Measurements from ENCODE around the gene SLC22A7. TPM values are rescaled to one million over a fixed set of nuclear protein-coding genes. Genes with fewer than 3 reads are reported as not detected.

Gene SLC22A7
- total RNA-seq, 1 experiment from 2014 or later, result not detected

GRCh38 chr6:43304882-43305281 is 6.8 kb downstream of the SLC22A7 start:
- no peaks in the 10 kb centered on the region for H3K27me3 ChIP-seq (ENCODE audit: insufficient read depth, low read depth)
- H3K4me1 ChIP-seq (replicated peaks; ENCODE audit: insufficient read depth), result peaks cover 6% of the 10 kb centered on the region; the same call in 1 of the 2 replicates
- no TSS peak for BruUV-seq (replicated peaks)
- no peak for DNase-seq
- H3K36me3 ChIP-seq (ENCODE audit: low read depth), result no peaks in the 10 kb centered on the region
- intact Hi-C loops (cut with micrococcal nuclease; ENCODE audit: unreplicated experiment), result loop anchor here (5.0 kb wide), 1 partner anchor 192 kb away; no protein-coding TSS in a partner anchor
- ChIA-PET CTCF (no interaction called here), POLR2A (ENCODE audit: unreplicated experiment) (no interaction called here)
- no peak overlapping the region for H2AFZ ChIP-seq
- H3F3A ChIP-seq (ENCODE audit: insufficient read depth, low read depth), result no peaks in the 10 kb centered on the region
- no peaks in the 10 kb centered on the region for H3K79me2 ChIP-seq (ENCODE audit: low read depth)
- no peak for TF ChIP-seq EZH2 (IDR thresholded peaks at IDR 0.05; ENCODE audit: low read depth)
- TF ChIP-seq CTCF (conservative IDR thresholded peaks at IDR 0.05), result no peak
- no peak overlapping the region for H3K4me2 ChIP-seq
- no peak overlapping the region for H3K27ac ChIP-seq
- no peaks in the 10 kb centered on the region for H3K9me3 ChIP-seq (ENCODE audit: insufficient read depth, low read depth)
- no peaks in the 10 kb centered on the region for H3K9me2 ChIP-seq (ENCODE audit: insufficient read depth)
- H3K4me3 ChIP-seq, result no peak overlapping the region
- no peaks in the 10 kb centered on the region for H4K20me1 ChIP-seq (ENCODE audit: insufficient read depth)

GRCh38 chr6:43306086-43306485 is 8.0 kb downstream of the SLC22A7 start:
- no peak overlapping the region for H3K4me3 ChIP-seq
- no peak for DNase-seq
- POLR2A ChIA-PET (ENCODE audit: unreplicated experiment), result no interaction called here
- no peak overlapping the region for H3K27ac ChIP-seq
- H3K4me1 ChIP-seq (replicated peaks; ENCODE audit: insufficient read depth), result peaks cover 15% of the 10 kb centered on the region
- no peaks in the 10 kb centered on the region for H3K9me3 ChIP-seq (ENCODE audit: insufficient read depth, low read depth)
- H3K4me2 ChIP-seq, result no peak overlapping the region
- no peaks in the 10 kb centered on the region for H3F3A ChIP-seq (ENCODE audit: insufficient read depth, low read depth)
- H3K9me2 ChIP-seq (ENCODE audit: insufficient read depth), result no peaks in the 10 kb centered on the region
- H3K27me3 ChIP-seq (ENCODE audit: insufficient read depth, low read depth), result no peaks in the 10 kb centered on the region
- CTCF ChIA-PET, result no interaction called here
- no peaks in the 10 kb centered on the region for H3K36me3 ChIP-seq (ENCODE audit: low read depth)
- no TSS peak for BruUV-seq (replicated peaks)
- intact Hi-C loops (cut with micrococcal nuclease; ENCODE audit: unreplicated experiment), result loop anchor here (5.0 kb wide), 1 partner anchor 191 kb away; no protein-coding TSS in a partner anchor
- no peaks in the 10 kb centered on the region for H4K20me1 ChIP-seq (ENCODE audit: insufficient read depth)
- TF ChIP-seq CTCF (conservative IDR thresholded peaks at IDR 0.05) (no peak), EZH2 (IDR thresholded peaks at IDR 0.05; ENCODE audit: low read depth) (no peak)
- H2AFZ ChIP-seq, result no peak overlapping the region
- H3K79me2 ChIP-seq (ENCODE audit: low read depth), result no peaks in the 10 kb centered on the region

DNA sequence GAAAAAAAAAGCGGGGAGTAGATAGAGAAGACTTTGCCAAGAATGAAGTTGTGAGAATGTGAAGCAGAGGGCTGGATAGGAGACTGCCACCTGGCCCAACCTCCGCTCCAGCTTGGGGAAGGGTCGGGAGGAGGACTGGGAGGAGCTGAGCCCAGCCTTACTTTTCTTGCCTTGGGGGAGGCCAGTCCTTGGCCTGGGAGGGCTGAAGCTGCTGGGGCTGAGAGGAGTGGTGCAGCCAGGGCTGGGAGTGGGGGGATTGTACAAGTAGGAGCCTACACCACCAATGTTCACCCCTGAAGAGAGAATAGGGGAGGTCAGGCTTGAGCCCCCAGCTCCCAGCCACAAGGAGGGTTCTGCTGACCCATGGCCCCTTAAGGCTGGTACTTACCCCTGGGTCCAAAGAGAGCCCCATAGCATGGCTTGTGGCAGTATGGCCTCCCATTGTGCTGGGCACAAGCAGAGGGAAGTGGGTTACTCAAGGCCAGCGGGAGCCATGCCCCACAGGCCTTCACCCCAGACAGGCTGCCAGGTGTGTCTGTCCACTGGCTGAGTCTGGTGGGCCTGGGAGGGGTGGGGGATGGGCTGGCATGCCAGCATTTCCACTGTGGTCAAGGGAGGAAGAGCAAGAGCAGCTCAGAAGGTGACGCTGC is 9.5 kb downstream of the SLC22A7 start:
- no peak for TF ChIP-seq EZH2 (IDR thresholded peaks at IDR 0.05; ENCODE audit: low read depth)
- TF ChIP-seq CTCF (conservative IDR thresholded peaks at IDR 0.05), result no peak
- 0 out of 2 replicates have a peak overlapping the region, but pooled peaks have one; percentile 78 for H3K4me2 ChIP-seq
- H3F3A ChIP-seq (ENCODE audit: insufficient read depth, low read depth), result no peaks in the 10 kb centered on the region

More for the DNA sequence above, 9.5 kb downstream of the SLC22A7 start:
- ChIA-PET CTCF (interaction anchor here (0.6 to 0.7 kb wide), 4 partner anchors 27 to 151 kb away, joined by 3 to 9 read pairs (median 3); no protein-coding TSS in a partner anchor), POLR2A (ENCODE audit: unreplicated experiment) (interaction anchor here (0.7 kb wide), 1 partner anchor 211 kb away, joined by 5 read pairs; no protein-coding TSS in a partner anchor)
- Histone ChIP-seq H3K9me3 (ENCODE audit: insufficient read depth, low read depth) (no peaks in the 10 kb centered on the region), H2AFZ (no peak overlapping the region), H3K4me1 (replicated peaks; ENCODE audit: insufficient read depth) (peaks cover 15% of the 10 kb centered on the region), H3K36me3 (ENCODE audit: low read depth) (no peaks in the 10 kb centered on the region), H4K20me1 (ENCODE audit: insufficient read depth) (no peaks in the 10 kb centered on the region), H3K79me2 (ENCODE audit: low read depth) (no peaks in the 10 kb centered on the region), H3K9me2 (ENCODE audit: insufficient read depth) (no peaks in the 10 kb centered on the region), H3K27ac (no peak overlapping the region), H3K4me3 (no peak overlapping the region), H3K27me3 (ENCODE audit: insufficient read depth, low read depth) (no peaks in the 10 kb centered on the region)
- no peak for DNase-seq
- BruUV-seq (replicated peaks), result no TSS peak
- intact Hi-C loops (cut with micrococcal nuclease; ENCODE audit: unreplicated experiment), result loop anchor here (5.0 kb wide), 1 partner anchor 190 kb away; no protein-coding TSS in a partner anchor

Measured in PC-9 (cell line).